NCI-H2029 treated with DMSO at 0.1 percent for 48 hours (cell line): ENCODE measurements around the gene IDI2.

ENCODE experiments used
- DNase-seq: peaks from one replicate; lab custom pipeline; 2025; lab: John Stamatoyannopoulos, UW

IDI2 gene

DNA sequence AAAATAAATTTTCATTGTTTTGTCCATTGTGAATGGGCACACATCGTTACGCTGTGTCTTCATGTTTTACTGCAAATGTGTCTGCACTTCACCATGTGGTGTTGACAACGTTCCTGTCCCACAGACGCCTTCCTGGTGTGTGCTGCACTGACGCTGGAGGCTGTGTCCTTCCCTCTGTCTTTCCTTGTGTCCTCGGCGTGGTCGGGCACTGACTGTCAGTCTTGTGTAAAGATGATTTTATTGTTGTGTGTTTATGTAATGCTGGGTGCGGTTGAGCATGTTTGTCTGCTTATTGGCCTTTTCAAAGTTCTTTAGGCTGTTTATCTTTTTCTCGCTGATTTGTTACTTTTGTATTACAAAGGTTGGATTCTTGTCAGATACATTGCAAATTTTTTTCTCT, 18.1 kb downstream of the IDI2 start:
- DNase-seq, result no peak

DNA sequence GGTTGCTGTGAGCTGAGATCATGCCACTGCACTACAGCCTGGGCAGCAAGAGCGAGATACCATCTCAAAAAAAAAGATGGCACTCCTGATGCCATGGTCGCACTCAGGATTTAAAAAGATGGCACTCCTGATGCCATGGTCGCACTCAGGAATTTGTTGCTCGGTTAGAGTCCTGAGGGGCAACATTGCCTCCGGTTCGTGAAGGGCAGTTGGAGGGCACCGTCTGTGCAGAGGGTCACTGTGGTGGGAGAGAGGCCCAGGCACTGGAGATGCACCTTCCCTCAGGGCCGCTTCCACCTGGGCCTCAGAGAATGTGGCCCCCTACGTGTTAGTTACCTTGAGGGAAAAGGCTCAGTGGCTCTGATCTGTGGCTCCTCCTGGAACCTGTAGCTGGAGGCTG, 19.1 kb downstream of the IDI2 start:
- no peak for DNase-seq

DNA sequence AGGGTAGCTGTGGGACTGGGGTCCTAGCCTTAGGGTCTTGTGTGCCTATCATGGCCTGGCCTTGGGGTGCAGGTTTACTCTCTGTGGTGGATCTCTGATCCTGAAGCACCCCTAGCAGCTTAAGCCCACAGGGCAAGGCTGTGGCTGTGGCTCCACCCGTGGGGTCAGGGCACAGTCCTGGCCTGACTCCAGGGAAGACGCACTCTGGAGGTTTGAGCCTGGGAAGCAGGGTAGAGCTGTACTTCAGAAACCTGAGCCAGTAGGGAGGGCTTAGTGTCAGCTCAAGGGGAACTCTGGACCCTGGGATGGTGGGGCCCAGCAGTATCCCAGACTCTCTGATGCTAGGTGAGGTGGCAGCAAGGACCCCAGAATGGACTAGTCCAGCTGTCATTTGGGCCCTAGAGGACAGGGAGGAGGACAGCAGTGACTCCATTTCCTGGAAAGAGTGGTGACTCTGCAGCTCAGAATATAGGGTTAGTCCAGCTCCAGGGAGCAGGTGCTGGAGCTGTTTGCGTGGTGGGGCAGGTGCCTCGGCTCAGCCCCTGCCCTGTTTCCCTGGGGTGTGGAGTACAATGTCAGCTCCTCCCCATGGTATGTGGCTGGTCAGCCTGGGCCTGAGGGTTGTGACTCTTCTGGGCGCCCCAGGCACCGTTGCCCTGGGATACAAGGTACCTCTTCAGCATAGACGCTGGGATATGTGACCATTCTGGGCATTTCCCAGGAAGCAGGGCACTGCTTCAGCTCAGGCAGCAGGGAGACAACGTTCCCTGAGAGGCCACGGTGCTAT, 21.6 kb downstream of the IDI2 start:
- DNase-seq, result no peak

DNA sequence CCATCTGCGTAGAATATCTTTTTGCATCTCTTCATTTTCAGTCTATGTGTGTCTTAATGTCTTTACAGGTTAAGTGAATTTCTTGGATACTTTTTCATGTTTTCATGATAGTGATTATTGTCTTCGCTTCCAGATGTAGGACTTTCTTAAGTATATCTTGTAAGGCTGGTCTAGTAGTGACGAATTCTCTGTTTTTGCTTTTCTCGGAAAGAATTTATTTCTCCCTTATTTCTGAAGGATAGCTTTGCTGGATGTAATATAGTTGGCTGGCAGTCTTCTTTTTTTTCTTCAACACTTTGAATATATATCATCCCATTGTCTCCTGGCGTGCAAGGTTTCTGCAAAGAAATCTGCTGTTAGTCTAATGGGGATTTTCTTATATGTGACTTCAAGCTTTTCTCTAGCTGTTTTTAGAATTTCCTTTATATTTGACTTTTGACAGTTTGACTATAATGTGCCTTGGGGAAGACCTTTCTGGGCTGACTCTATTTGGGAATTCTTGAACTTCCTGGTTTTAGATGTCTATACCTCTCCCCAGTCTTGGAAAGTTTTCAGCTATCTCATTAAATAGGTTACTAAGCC, 23.1 kb downstream of the IDI2 start:
- no peak for DNase-seq

DNA sequence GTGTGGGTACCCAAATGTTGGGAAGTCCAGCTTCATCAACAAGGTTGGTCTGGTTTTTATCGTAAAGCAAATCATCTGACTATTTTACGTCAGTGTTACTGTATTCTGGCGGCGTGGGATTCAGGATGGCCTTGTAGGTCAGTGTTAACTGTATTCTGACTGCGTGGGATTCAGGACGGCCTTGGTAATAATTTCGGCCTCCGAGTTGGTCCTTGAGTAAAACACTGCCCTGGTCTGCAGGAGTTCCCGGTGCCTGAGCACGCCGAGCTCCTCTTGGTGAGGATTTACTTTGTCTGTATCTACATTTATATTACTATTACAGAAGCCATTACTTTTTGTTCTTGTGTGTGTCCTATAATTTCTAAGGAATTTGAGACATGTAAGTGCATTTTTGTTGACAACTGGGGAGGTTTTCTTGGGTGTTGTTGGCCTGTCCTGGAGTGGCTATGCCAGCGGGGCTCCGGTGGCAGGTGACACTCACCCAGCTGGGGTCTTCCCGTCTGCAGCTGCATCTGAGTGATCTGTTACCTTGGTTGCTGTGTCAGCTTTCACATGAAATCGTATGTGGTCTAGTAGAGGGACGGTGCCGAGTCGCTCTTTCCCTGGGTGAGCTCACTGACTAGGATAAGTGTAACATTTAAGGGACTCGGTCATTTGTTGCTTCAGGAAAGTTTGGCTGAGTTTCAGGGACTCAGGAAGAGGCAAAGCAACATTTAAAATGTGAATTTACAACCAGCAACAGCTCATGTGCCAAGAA, 28.2 kb downstream of the IDI2 start:
- no peak for DNase-seq

DNA sequence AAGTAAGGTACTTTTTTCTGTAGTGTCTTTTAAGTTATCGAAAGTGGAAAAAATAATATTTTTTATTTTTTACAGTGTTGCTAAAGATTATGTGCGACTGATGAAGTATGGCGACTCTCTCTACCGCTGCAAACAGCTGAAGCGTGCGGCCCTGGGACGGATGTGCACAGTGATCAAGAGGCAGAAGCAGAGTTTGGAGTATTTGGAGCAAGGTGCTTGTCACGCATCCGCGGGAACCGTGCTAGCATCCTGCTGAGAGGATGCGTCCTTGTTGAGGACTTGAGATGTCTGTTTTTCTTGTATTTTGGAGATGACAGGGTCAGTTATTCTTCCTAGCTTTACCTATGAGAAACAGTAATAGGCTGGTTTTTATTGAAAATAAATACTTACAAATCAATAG, 29.6 kb downstream of the IDI2 start:
- DNase-seq, result no peak

DNA sequence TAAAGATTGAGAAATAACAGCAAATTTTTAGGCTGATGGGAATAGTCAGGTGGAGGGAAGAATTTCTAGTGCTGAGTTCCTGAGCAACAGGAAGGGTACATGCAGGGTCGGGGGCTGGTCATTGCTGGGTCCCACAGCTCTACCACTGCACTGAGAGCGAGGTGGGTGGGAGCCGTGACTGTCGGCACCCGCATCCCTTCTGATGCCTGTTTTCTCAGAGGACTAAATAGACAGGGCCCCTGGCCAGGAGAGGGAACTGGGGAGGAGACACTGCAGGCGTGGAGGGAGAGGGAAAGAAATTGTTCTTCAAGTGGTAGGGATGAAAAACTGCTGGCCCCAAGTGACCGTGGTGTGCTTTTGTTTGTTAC, 30.1 kb downstream of the IDI2 start:
- DNase-seq, result no peak

DNA sequence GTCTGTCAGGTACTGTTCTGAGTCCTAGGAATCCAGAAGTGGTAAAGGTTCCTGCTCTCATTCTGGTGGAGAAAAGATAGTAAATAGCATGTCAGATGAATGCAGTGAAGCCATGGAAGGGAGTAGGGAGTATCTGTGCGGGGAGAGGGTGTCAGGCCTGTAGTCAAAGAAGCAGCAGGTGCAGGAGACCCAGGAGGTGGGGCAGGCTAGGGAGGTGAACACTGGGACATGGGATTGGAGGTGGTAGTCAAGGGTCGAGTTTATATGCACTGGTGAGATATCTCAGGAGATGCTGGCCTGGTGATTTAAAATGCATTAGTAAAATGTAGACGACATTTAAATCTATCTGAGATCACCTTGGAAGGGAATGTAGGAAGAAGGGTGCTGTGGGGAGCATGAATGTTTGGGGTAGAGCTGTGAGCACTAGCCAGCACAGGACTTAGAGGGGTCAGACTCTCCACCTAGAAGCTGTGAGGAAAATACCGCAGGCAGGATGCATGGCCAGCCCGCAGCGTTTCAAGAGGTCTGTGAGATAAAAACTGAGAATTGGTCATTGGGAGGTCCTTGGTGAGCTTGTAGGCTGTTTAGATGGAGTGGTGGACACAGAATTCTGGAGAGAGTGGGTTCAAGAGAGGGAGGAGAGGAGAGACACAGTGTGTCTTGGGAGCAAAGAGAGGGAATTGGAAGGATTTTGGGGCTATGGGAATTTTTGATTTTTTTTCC, 30.7 kb downstream of the IDI2 start:
- DNase-seq, result no peak

DNA sequence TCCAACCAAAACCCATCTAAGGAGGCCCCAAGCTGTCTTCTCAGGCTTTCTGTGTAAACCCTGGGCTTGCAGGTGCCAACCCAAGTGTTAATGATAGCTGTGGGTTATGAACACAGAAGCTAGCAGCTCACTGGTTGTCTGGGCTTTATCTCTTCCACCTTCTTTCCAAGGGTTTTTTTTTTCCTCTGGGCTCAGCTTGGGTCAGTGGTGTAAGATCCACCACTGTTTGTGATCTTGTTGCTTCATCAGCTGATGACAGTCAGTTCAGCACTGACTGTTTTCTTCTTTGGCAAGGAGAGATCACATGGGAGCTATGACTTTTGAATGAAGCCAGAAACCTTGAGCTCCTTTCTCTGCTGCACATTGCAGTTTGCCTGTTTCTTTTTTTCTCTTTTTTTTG, 32.8 kb downstream of the IDI2 start:
- no peak for DNase-seq

DNA sequence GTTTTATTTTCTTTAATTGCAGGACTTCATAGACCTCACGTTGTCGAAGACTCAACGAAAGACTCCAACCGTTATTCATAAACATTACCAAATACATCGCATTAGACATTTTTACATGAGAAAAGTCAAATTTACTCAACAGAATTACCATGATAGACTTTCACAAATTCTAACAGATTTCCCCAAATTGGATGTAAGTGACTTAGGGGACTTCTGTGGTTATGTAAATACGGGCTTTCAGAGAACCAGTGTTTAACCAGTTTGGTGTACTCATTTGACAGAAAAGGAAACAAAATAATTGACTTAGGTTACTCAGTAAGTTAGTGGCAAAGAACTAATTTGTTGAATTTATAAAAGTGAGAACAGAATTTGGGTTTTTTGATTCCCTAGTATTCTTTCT, 33.2 kb downstream of the IDI2 start:
- no peak for DNase-seq

DNA sequence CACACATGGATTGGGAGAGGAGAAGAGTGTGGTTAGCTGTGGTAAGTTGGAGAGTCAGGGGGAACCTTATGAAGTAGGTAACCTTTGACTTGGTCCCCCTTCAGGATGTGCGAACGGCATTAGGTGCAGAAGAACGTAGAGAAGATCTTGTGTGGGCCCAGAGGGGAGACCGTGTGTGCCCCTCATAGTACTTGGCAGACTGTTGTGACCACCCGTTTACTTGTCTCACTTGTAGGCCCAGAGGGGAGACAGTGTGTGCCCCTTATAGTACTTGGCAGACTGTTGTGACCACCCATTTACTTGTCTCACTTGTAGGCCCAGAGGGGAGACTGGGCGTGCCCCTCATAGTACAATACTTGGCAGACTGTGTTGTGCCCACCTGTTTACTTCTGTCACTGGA, 34.9 kb downstream of the IDI2 start:
- DNase-seq, result no peak

DNA sequence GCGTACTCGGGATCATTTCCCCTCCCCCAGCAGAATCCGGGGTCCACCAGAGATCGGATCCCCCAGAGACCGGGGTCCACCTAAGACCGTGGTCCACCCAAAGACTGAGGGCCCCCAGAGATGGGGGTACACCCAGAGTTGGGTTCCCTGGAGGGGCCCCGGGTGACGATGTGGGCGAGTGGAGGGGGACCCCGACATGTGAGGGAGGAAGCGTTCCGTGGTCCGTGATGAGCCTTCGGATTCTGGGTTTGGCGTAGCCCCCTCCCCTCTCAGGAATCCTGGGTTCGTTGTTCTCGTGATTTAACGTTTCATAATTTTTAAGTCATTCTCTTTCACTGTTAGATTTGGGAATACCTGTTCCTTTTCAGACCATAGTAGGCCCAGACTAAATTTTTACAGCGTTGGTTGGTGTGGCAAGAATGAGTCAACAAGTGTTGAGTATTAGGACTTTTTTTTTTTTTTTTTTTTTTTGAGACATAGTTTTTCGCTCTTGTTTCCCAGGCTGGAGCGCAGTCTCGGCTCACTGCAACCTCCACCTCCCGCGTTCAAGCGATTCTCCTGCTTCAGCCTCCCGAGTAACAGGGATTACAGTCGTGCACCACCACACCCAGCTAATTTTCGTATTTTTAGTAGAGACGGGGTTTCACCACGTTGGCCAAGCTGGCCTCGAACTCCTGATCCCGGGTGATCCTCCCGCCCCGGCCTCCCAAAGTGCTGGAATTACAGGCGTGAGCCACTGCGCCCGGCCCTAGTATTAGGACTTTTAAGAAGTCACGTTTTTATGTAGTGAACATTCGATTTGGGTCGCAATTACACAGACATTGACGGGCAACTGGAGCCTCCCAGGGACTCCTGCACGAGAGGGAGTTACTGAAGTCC, 36.8 kb downstream of the IDI2 start:
- DNase-seq, result no peak

DNA sequence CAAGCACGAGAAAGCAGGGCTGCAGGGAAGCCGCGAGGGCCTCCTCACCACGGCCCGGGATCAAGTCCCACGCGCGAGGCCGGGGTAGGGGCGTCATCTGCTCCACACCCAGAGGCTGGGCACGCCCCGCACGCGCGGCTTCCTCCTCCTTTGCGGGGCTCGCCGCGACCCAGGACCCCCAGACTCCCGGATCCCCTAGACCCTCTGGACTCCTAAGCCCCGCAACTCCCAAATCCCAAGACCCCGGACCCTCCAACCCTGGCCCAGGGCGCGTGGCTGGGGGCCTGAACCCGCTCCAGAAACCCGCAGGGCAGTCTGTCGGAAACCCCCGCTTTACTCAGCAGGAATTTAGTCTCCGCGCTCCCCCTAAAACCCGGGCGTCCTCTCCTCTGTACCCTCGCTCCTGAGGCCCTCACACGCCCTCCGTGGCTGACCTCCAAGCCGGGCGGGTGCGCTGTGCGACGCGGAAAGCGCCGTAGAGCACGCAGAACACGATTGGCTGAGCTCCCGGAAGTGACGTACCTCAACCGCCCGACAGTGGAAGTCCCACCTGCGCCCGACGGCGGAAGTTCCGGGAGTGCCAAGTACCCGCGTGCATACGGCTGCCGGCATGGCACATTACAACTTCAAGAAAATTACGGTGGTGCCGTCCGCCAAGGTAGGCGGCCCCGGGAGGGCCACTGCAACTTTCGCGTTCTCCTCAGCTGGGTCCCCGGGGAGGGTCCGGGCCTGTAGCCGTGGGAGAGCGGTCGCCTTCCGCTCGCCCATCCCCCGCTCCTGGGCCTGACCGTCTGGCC, 37.6 kb downstream of the IDI2 start, which contains the start of gene GTPBP4:
Gene GTPBP4, plus strand, starts transcription at position 565 of the 797 bp plus-strand sequence. Its CDS starts 46 bp downstream, at position 611.
- peak; percentile 74 for DNase-seq

DNA sequence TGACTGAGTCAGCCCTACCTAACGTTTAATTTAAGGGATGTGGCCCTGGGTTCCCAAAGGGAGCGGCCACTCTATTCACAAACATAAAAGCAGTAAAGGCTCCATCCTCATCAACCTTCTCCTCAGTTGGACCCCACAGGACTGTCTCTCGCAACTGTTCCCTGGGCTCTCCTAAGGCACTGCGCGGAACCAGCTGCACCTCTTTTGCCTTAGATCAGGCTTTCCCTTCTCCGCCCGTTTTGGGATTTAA, 38.1 kb downstream of the IDI2 start:
- no peak for DNase-seq

DNA sequence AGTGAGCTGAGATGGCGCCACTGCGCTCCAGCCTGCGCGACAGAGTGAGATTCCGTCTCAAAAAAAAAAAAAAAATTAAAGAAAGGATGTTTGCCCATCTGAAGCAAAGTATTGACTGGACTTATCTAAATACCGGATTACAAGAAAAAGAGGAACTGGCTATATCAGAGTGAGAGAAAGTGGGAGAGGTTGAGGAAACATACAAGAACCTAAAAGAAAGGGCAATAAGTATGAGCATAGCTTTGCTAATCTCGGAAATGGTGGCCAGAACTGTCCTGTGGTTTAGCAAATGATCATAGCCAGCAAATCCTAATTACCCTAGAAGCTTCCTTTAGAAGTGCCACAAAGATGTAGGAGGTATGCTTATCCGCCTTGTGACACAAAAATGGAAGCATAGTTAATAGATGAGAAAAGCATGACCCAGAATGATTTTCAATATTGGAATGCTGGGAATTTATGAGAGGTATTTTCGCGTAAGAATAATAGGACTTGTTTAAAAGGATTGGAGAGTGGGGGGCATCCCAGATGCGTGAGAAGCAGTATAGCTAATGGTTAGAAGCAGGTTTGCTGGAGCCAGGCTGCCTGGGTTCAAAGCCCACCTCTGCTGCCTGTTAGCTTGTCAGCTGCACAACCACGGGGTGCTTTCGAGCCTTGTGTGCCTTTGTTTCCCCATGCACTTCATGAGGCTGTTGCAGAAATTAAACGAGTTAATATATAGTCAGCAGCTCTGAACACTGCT, 38.6 kb downstream of the IDI2 start:
- no peak for DNase-seq

DNA sequence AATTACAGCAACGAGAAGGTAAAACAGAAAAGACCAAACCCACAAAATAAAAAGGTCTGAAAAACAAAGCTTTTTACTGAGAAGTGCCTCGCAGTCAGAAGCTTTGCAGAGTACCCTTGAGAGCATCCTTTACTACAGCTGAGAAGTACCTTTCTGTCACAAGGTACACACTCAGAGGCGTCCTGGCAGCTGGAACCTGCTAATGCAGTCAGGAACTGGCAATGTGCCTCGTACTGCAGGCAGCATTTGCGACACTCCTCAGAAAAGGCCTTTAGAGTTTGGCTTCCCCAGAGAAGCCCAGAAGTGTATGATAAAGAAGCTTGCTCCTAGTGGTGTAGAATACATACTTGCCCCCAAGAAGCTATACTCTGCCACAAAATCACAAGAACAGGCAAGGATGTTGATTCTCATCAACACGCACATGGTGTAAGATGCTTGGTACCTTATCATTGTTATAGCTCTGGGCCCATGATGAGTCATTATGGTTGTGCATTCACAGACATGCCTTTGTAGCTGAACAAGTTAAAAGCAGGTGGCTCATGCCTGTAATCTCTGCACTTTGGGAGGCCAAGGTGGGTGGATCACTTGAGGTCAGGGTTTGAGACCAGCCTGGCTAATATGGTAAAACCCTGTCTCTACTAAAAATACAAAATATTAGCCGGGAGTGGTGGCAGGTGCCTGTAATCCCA, 39.4 kb downstream of the IDI2 start:
- DNase-seq, result peak; percentile 78

DNA sequence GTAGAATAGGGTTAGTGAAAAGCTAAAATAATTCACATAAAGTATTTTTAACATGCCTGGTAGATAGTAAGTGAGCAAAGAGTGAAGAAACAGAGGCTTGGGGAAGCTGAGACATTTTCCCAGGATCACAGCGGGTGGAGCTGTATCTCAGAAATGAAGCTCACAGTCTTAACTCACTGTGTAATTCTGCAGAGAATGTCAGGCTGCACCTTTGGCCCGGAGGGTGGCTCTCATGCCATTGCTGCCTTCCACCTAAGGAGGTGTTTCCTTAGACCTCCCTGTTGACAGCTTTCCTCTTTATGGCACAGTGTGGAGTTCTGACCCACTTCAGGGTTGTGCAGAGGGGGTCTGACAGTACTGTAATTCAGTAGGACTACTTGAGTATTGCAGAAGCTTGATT, 40.3 kb downstream of the IDI2 start:
- no peak for DNase-seq

DNA sequence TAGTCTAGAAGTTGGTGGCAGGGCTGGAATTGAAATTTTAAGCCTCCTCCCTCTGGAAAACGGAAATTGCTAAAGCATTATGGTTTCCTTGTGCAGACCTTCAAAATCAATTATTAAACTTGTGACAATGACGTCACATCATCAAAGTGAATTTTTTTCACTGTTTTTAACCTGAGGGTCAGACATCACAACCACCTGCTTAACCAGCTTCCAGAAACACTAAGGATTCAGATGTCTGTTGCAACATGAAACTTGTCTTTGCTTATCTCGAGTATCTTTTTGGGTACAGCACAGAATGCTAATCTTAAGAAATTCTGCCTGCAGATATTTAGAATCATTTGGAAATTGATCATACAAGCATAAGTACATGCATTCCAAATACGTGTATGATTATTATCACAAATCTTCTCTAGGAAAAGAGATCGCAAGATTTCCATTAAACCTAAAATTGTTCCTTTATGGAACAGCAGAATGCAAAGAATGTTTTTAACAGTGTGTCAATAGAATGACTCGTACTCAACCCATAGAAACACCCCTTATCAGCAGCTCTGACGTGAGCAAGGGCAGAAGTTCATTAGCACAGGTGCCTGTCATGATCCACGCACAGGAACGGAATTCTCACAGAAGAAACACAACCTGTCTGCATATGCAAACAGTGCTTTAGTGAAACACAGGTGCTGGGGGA, 41.5 kb downstream of the IDI2 start:
- no peak for DNase-seq

DNA sequence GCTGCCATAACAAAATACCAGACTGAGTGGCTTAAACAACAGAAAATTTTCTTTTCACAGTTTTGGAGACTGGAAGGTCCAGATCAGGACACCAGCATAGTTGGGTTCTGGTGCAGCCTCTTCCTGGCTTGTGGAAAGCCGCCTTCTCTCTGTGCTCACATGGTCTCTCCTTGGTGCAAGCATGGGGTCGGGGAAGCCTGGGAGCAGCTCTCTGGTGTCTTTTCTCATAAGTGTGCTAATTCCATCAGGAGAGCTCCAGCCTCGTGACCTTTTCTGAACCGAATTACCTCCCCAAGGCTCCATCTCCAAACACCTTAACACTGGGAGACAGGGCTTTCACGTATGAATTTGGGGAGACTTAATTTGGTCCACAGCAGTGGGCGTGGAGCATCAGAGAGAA, 42.3 kb downstream of the IDI2 start:
- no peak for DNase-seq
